HG02970 (cell line): ENCODE measurements around the gene ACKR3.

Experiments
- ATAC-seq: cut with Tn5 transposase; IDR thresholded peaks from one replicate; pipeline ENCODE4 v1.9.1; 2021; ENCODE audit warnings: mild to moderate bottlenecking, moderate library complexity, moderate number of reproducible peaks; ENCODE audit not compliant: unreplicated experiment, low FRiP score

The ACKR3 gene

GRCh38 chr2:236581546-236581945, 11.9 kb downstream of the ACKR3 start:
- ATAC-seq, result no peak

GRCh38 chr2:236582968-236583367, 13.3 kb downstream of the ACKR3 start:
- no peak for ATAC-seq

DNA sequence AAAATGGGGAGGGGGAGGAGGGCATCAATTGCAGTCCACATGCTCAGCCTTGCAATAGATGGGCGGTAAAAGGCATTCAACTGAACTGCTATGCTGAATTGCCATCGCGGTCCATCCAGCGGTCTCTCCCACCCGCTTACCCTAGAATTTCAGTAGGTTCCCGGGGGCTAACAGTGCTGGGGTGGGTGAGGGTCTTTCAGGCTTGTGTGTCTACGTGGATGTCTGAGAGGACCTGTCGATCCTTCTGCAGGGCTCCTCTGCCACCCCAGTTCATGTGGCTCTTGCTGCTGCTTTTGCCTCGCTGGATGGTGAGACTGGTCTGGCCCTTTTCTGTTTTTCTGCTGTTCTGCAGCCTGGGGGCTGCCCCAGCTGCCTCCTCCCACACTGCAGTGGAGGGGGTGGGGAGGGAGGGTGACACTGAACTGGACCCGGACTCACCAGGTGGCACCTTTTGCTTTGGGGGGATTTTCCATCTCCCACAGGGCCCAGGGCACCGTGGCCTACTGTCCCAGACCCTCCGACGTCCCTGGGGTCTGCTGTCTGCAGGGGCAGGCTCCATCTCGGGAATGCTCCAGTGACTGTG, 14.1 kb downstream of the ACKR3 start:
- ATAC-seq, result no peak

- ATAC-seq, result no peak
Observed at GRCh38 chr2:236584521-236585384, 15.1 kb downstream of the ACKR3 start.

DNA sequence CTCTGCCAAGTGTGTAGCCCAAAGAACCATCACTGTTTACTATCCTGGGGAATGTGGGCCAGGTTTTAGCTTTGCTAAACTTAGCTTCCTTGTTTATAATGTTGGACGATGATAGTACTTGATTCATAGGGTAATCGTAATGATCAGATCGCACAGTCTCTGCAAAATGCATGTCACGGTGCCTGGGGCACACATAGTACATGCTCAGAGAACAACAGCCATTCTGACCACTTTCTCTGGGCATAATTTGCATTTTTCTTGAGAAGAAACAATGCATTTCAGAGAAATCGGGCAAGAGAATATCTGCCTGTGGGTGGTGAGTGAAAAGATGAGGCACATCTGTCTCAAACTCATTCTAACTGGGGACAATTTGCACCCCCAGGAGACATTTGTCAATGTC, 16.3 kb downstream of the ACKR3 start:
- no peak for ATAC-seq

DNA sequence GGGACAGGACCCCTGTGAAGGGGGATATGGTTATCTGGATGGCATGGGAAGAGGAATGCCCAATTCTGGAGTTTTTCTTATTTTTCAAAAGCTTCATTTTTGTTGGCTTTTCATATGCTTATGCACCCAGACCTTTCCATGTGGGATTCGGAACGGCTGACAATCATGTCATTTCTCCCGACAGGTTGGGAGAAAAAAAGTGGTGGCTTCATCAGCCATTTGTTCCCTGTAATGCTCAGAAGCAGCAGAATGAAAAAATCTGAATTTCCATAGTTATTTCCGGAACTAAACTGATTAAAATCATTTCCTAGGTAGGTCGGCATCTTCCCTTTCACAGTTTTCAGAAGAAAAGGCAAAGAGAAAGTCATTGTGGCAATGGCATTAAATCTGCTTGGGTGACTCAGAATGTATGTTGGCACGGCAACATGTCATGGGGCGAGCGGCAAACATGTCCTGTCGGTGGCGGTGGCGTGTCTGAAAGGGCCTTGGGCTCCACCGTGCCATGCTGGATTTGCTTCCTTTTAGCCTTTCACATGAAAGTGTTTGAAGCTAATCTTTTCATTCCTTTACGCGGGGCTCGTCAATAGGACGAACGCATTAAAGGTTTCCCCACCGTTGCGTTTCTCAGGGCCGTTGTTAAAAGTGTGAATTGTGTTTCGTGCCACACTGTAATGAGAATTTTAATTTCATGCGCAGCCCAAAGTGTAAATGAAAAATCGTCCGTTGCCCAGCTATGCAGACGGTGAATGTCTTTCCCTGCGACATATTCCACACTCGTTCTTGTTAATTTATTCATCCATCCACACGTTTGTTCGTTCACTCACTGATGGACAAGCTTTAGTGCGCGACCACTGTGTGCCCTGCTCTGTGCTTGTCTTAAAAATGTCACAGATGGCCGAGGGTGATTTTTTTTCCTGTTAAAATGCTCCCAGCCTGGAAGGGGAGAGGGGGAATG, 18.5 kb downstream of the ACKR3 start:
- ATAC-seq, result no peak

- ATAC-seq, result no peak
Observed at GRCh38 chr2:236588932-236589592, 19.4 kb downstream of the ACKR3 start.

- ATAC-seq, result no peak
Observed at GRCh38 chr2:236590846-236591245, 21.2 kb downstream of the ACKR3 start.

DNA sequence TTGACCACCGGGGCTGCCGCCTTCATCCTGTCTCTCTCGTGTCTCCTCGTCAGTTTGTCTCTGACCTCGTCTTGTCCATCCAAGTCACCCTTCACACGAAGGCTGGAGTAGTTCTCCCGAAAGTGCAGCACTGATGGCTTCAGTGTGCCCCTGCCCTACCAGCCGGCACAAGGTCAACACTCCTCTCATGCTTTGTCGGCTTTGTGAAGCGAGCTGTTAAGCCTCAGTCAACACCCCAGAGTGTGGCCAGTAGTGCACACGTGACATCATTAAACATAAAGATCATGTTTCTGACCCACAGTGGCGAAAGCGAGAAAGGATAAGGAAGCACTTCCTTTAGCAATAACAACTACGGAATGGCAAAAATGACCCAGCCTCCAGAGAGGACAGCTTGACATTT, 23.2 kb downstream of the ACKR3 start:
- ATAC-seq, result no peak

- no peak for ATAC-seq
Observed at GRCh38 chr2:236593531-236593930, 23.9 kb downstream of the ACKR3 start.

DNA sequence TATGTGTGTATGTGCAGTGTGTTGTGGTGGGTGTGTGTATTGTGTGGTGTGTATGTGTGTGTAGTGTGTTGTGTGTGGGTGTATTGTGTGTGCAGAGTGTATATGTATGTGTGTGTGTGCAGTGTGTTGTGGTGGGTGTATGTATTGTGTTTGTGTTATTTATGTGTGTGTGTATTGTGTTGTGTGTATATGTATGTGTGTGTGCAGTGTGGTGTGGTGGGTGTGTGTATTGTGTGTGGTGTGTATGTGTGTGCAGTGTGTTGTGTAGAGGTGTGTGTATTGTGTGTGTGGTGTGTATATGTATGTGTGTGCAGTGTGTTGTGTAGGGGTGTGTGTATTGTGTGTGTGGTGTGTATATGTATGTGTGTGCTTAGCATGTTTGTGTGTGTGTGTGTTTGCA, 24.3 kb downstream of the ACKR3 start:
- ATAC-seq, result no peak

DNA sequence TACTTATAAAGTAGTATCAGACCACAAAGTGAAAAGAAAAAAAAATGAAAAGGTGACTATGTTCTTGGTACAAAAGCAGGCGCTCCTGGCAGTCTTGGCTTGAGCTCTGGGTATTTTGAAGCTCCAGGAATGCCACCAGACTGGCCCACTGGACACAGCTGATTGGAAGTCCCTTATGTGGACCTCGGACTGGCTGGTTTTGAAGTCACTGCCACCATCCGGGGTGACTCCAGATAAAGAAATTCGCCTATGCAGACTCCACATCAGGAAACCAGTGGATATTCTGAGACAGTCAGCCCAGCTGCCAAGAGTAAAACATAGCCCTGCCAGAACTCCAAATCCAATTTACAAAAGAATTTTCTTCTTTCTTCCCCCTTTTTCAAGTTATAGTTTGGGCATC, 28.0 kb downstream of the ACKR3 start:
- no peak for ATAC-seq

DNA sequence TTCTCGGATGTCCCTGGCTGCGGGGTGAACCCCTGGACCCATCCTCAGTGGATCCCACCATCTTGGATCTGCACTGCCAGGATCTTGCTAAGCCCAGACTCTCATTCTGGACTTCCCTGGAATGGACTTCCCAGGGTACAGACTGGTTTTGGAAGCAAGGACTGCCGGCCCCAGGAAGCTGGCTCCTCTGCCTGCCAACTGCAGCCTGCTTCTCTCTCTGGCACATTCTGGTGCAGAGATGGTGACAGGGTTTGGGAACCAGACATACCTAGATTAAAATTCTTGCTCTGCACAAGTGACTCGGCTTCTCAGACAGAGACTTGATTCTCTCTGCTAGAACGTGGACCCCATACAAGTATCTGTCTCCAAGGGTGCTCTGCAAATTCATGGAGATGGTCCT, 29.4 kb downstream of the ACKR3 start:
- no peak for ATAC-seq

DNA sequence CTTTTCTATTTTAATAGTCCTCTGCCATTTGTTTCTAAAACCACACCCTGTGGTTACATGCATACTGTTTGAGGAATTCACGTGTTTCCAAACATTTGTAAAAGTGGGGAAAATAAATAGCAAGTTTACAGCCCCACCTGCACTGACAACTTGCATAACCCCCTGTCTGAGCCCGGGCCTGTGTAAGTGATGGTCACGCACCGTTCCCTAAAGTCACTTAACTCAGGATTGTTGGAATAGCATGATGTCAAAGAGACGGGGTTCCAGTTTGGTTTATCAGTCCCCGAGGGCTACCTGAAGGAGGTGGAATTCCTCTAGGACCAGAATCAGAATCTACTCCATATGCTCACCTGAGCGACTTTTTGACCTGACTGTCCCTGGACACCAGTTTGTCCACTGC, 30.5 kb downstream of the ACKR3 start:
- ATAC-seq, result no peak

GRCh38 chr2:236600892-236601291, 31.3 kb downstream of the ACKR3 start:
- no peak for ATAC-seq

- ATAC-seq, result no peak
Observed at GRCh38 chr2:236601316-236602202, 31.9 kb downstream of the ACKR3 start.

- ATAC-seq, result no peak
Observed at GRCh38 chr2:236602678-236603077, 33.1 kb downstream of the ACKR3 start.

GRCh38 chr2:236603361-236604015, 33.9 kb downstream of the ACKR3 start:
- no peak for ATAC-seq
